Subcutaneous abdominal adipose tissue (tissue), 5 donors: Measurements from ENCODE around the gene EHMT1.

Experiments used
- H3K27ac ChIP-seq: one replicate; pipeline ENCODE4 v1.7.0; 2013; ENCODE audit warnings: low read depth, mild to moderate bottlenecking, inconsistent platforms, low read length, moderate library complexity
- H3K27me3 ChIP-seq, 5 donors: one replicate each; pipeline ENCODE4 v1.7.0; 2013; ENCODE audit warnings: low read length in 5 of 5, inconsistent platforms in 1 of 5; ENCODE audit not compliant: control insufficient read depth in 5 of 5, insufficient read depth in 4 of 5
- H3K36me3 ChIP-seq, 5 donors: one replicate each; pipeline ENCODE4 v1.7.0; 2013; ENCODE audit warnings: low read length in 5 of 5; ENCODE audit not compliant: control insufficient read depth in 5 of 5, insufficient read depth in 5 of 5
- H3K4me1 ChIP-seq, 5 donors: one replicate each; pipeline ENCODE4 v1.7.0; 2013; ENCODE audit warnings: low read length in 5 of 5, mild to moderate bottlenecking in 3 of 5, moderate library complexity in 1 of 5; ENCODE audit not compliant: control insufficient read depth in 5 of 5, insufficient read depth in 5 of 5
- H3K4me3 ChIP-seq, 5 donors: one replicate each; pipeline ENCODE4 v1.7.0; 2013; ENCODE audit warnings: low read length in 5 of 5, low read depth in 1 of 5
- H3K9ac ChIP-seq, 5 donors: one replicate each; pipeline ENCODE4 v1.7.0; 2013; ENCODE audit warnings: low read length in 5 of 5, mild to moderate bottlenecking in 4 of 5, moderate library complexity in 3 of 5
- H3K9me3 ChIP-seq, 5 donors: one replicate each; pipeline ENCODE4 v1.7.0; 2013; ENCODE audit warnings: low read length in 5 of 5; ENCODE audit not compliant: control insufficient read depth in 5 of 5
- donor health status: healthy.
- donor health status: healthy.
- donor health status: healthy.
- donor health status: healthy.
- donor health status: healthy.

EHMT1 gene

DNA sequence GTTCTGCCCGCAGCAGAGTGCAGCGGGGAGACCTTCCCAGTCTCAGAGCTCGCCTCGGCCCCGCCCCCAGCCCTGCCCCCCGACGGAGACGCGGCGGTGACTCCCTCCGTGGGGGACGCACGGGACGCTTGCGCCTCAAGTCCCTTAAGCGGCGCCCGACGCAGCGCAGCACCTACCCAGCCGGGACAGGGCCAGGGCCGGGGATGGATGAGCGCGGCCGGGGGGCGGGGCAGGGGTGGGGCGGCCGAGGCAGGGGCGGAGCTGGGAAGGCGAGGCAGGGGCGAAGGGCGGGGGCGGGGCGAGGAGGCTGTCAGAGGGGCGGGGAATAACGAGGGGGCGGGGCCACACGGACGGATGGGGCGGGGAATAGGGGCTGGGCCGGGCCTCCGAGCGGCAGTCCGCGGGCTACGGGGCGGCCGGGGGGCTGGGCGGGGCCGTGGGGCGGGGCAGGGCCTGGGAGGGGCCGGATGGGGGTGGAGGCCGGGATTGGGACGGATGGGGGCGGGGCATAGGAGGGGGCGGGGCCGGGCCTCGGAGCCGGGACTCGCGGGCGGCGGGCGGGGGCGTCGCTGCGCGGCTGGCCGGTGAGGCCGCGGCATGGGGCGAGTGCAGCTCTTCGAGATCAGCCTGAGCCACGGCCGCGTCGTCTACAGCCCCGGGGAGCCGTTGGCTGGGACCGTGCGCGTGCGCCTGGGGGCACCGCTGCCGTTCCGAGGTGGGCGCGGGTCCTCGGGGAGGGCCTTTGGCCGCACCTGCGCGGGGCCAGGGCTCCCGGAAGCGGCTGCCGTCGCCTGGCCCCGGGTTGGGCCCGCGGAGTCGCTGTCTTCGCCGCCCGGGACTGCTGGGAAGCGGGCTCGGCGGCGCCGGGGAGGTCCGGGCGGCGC, 13.4 kb upstream of the EHMT1 start, which contains the start of gene ARRDC1:
Gene ARRDC1, plus strand, starts transcription at position 566 of the 884 bp plus-strand sequence. Its CDS starts 32 bp downstream, at position 598.
- Histone ChIP-seq H3K4me1 (peaks cover 2 to 49% (median 30%) of the 10 kb centered on the region in 5 donors), H3K4me3 (peak within 1 kb of the TSS in 4 of 5 donors; percentile 63 to 83 (median 76)), H3K9ac (peak within 1 kb of the TSS in 4 of 5 donors; percentile 76 to 88 (median 80)), H3K9me3 (no peaks in the 10 kb centered on the region), H3K27me3 (no peaks in the 10 kb centered on the region), H3K27ac (no peak within 1 kb of the TSS), H3K36me3 (no peaks in the 10 kb centered on the region)

DNA sequence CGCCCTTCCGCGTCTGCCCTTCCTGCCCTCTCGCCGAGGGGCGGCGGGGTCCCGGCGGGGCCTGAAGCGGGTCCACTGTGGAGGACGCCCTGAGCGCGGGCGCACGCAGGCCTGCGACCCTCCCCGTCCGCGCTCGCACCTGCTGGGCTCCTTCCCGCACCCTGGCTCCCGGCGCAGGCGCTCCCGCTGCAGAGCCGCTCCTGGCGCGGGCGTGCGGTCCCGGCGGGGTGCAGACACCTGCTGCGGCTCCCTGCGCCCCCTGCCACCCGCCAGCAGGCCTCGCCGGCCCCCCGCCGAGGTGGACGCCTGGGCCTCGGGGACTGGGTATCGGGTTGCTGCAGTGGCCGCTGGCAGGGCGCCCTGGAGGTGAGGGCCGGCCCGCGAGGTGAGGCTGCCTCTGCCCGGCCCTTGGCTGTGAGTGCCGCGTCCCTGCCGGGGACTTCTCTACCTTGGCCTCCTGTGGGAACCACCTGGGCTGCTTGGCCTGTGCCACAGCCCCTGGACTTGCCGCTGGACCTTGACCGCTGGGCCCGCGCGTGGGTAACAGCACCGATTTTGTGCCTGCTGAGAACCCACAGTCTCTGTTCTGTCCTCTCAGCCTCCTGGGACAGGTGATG, 12.7 kb upstream of the EHMT1 start:
- no peaks in the 10 kb centered on the region for H3K27me3 ChIP-seq
- no peaks in the 10 kb centered on the region for H3K36me3 ChIP-seq
- peak overlapping the region in 4 of 5 donors; percentile 76 to 88 (median 80) for H3K9ac ChIP-seq
- H3K27ac ChIP-seq = no peak overlapping the region
- no peaks in the 10 kb centered on the region for H3K9me3 ChIP-seq
- peaks cover 2 to 49% (median 30%) of the 10 kb centered on the region in 5 donors for H3K4me1 ChIP-seq
- H3K4me3 ChIP-seq = peak overlapping the region in 4 of 5 donors; percentile 63 to 83 (median 76)

- Histone ChIP-seq H3K9ac (peak overlapping the region in 4 of 5 donors; percentile 76 to 88 (median 80)), H3K4me1 (peaks cover 2 to 55% (median 35%) of the 10 kb centered on the region in 5 donors), H3K9me3 (no peaks in the 10 kb centered on the region), H3K4me3 (peak overlapping the region in 4 of 5 donors; percentile 63 to 83 (median 76)), H3K27me3 (no peaks in the 10 kb centered on the region), H3K36me3 (no peaks in the 10 kb centered on the region), H3K27ac (no peak overlapping the region)
Measured at GRCh38 chr9:137606734-137607138, 12.1 kb upstream of the EHMT1 start.

- peaks cover 3 to 61% (median 40%) of the 10 kb centered on the region in 5 donors for H3K4me1 ChIP-seq
Measured at GRCh38 chr9:137607141-137607857, 11.5 kb upstream of the EHMT1 start.

GRCh38 chr9:137610944-137611343, 7.9 kb upstream of the EHMT1 start:
- peaks cover 4 to 54% (median 46%) of the 10 kb centered on the region in 5 donors for H3K4me1 ChIP-seq
- no peaks in the 10 kb centered on the region for H3K9me3 ChIP-seq
- H3K36me3 ChIP-seq = peaks cover 0 to 28% (median 25%) of the 10 kb centered on the region in 5 donors
- no peak overlapping the region for H3K27ac ChIP-seq
- H3K9ac ChIP-seq = no peak overlapping the region
- H3K27me3 ChIP-seq = no peaks in the 10 kb centered on the region
- H3K4me3 ChIP-seq = no peak overlapping the region

More at GRCh38 chr9:137607141-137607857, 11.5 kb upstream of the EHMT1 start:
- no peaks in the 10 kb centered on the region for H3K9me3 ChIP-seq
- no peaks in the 10 kb centered on the region for H3K27me3 ChIP-seq
- H3K27ac ChIP-seq = no peak overlapping the region
- H3K9ac ChIP-seq = peak overlapping the region in 4 of 5 donors; percentile 22 to 80 (median 68)
- H3K4me3 ChIP-seq = peak overlapping the region in 3 of 5 donors; percentile 40 to 83 (median 75)
- no peaks in the 10 kb centered on the region for H3K36me3 ChIP-seq

- H3K27me3 ChIP-seq = no peaks in the 10 kb centered on the region
- H3K27ac ChIP-seq = no peak overlapping the region
- no peaks in the 10 kb centered on the region for H3K9me3 ChIP-seq
- H3K4me1 ChIP-seq = peaks cover 2 to 49% (median 38%) of the 10 kb centered on the region in 5 donors
- H3K9ac ChIP-seq = peak overlapping the region in 2 of 5 donors; percentile 6 to 51
- H3K36me3 ChIP-seq = peaks cover 0 to 35% (median 25%) of the 10 kb centered on the region in 5 donors
- H3K4me3 ChIP-seq = no peak overlapping the region
Measured at GRCh38 chr9:137611623-137612609, 6.9 kb upstream of the EHMT1 start.

- H3K27ac ChIP-seq = no peak overlapping the region
Measured at GRCh38 chr9:137612741-137613142, 6.1 kb upstream of the EHMT1 start.

DNA sequence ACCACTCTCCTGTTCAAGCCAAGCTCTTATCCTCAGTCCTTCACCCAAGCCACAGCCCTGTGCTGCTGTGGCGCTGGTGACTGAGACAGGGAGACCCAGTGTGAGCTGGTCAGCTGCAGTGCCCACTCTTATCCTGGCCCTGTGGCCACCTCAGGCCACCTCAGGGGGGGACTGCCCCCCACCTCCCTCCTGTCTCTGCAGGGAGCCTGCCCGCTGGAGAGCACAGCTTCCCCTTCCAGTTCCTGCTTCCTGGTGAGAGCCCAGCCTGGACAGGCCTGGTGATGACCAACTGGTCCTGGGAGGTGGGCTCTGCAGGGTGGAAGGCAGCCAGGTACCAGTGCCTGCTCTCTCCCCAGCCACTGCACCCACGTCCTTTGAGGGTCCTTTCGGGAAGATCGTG, 5.5 kb upstream of the EHMT1 start:
- Histone ChIP-seq H3K27ac (no peak overlapping the region), H3K9me3 (no peaks in the 10 kb centered on the region), H3K4me3 (no peak overlapping the region), H3K4me1 (peaks cover 7 to 51% (median 39%) of the 10 kb centered on the region in 5 donors), H3K27me3 (no peaks in the 10 kb centered on the region), H3K36me3 (peaks cover 0 to 35% (median 25%) of the 10 kb centered on the region in 5 donors), H3K9ac (peak overlapping the region in 1 of 5 donors; percentile 23)

More at GRCh38 chr9:137612741-137613142, 6.1 kb upstream of the EHMT1 start:
- Histone ChIP-seq H3K4me3 (no peak overlapping the region), H3K9ac (peak overlapping the region in 1 of 5 donors; percentile 51), H3K9me3 (no peaks in the 10 kb centered on the region), H3K4me1 (peaks cover 5 to 49% (median 35%) of the 10 kb centered on the region in 5 donors), H3K27me3 (no peaks in the 10 kb centered on the region), H3K36me3 (peaks cover 0 to 35% (median 25%) of the 10 kb centered on the region in 5 donors)
